ENCODE results near the gene RAB20.

The RAB20 gene

DNA sequence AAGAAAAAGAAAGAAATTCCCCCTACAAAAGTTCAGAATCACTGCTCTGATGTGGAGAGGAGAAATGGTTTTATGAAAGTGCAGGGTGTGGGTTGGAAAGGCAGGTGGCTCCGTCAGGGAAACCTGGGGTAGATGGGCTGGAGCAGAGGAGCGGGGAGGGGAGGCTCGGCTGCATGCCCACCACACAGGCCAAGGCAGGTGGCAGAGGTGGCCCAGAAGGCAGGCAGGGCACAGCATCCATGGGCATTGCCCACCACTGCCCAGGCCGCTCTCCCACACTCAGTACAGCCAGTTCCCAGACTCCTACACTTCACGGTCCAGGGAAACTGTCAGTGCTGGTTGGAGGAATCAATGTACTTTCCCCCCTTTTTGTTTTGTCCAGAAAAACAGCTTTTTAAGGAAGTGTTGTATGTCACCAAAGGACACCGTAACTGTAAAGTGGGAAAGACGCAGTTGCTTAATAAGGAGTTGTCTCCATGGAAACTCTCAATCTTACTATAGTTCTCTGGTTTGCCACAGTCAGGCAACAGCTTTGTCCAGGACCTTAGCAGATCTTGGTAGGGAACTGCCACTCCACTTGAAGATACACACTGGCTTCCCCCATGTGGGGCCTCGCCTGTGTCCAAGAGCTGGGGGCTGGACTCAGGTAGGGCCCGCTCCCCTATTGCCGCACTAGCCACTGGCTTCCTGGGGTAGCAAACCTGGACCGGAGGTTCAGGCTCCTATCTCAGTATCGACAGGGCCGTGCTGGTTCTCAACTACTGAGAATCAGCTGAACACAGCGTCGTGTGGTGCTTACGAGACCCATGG lies 82.9 kb downstream of the RAB20 start:
- TF ChIP-seq TAF1 (IDR thresholded peaks at IDR 0.05; ENCODE audit: borderline replicate concordance, insufficient read depth, low read length) = no peak
- TF ChIP-seq, protein P1, sequence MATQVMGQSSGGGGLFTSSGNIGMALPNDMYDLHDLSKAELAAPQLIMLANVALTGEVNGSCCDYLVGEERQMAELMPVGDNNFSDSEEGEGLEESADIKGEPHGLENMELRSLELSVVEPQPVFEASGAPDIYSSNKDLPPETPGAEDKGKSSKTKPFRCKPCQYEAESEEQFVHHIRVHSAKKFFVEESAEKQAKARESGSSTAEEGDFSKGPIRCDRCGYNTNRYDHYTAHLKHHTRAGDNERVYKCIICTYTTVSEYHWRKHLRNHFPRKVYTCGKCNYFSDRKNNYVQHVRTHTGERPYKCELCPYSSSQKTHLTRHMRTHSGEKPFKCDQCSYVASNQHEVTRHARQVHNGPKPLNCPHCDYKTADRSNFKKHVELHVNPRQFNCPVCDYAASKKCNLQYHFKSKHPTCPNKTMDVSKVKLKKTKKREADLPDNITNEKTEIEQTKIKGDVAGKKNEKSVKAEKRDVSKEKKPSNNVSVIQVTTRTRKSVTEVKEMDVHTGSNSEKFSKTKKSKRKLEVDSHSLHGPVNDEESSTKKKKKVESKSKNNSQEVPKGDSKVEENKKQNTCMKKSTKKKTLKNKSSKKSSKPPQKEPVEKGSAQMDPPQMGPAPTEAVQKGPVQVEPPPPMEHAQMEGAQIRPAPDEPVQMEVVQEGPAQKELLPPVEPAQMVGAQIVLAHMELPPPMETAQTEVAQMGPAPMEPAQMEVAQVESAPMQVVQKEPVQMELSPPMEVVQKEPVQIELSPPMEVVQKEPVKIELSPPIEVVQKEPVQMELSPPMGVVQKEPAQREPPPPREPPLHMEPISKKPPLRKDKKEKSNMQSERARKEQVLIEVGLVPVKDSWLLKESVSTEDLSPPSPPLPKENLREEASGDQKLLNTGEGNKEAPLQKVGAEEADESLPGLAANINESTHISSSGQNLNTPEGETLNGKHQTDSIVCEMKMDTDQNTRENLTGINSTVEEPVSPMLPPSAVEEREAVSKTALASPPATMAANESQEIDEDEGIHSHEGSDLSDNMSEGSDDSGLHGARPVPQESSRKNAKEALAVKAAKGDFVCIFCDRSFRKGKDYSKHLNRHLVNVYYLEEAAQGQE (IDR thresholded peaks at IDR 0.05; ENCODE audit: insufficient read depth in 1 of 2, low read depth in 2 of 2, low read length in 2 of 2) = no peak
- TF ChIP-seq POLR2AphosphoS5 (IDR thresholded peaks at IDR 0.05; ENCODE audit: low read depth, low read length) = no peak
- TF ChIP-seq FOXP2 (optimal IDR thresholded peaks at IDR 0.05; ENCODE audit: borderline replicate concordance, extremely low read depth, extremely low read length, insufficient read depth) = no peak
- no peak for TF ChIP-seq SIN3A (IDR thresholded peaks at IDR 0.05; ENCODE audit: borderline replicate concordance, insufficient read depth, low read length)

DNA sequence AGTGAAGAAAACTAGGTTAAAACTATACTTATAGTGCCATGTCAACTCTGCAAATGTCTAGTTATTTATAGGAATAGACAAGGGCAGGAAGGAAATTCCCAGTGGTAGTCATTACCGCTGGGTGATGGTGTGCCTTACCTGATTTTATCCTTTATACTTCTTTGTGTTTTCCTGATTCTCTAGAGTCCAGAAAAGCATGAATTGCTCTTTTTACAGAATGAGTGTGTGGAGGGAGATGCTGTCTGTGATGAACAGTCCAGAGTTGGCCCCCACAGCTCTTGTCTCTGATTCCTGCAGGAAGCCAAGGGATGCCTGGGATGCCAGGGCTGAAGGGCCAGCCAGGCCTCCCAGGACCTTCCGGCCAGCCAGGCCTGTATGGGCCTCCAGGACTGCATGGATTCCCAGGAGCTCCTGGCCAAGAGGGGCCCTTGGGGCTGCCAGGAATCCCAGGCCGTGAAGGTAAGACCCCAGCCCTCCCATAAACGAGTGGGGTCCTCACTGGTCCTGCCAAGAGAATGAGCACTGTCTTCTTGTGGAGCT lies 83.7 kb downstream of the RAB20 start:
- TF ChIP-seq, protein P1 (IDR thresholded peaks at IDR 0.05; ENCODE audit: insufficient read depth in 1 of 2, low read depth in 2 of 2, low read length in 2 of 2) = no peak
- no peak for TF ChIP-seq FOXP2 (optimal IDR thresholded peaks at IDR 0.05; ENCODE audit: borderline replicate concordance, extremely low read depth, extremely low read length, insufficient read depth)
- no peak for TF ChIP-seq POLR2AphosphoS5 (IDR thresholded peaks at IDR 0.05; ENCODE audit: low read depth, low read length)
- no peak for TF ChIP-seq TAF1 (IDR thresholded peaks at IDR 0.05; ENCODE audit: borderline replicate concordance, insufficient read depth, low read length)

DNA sequence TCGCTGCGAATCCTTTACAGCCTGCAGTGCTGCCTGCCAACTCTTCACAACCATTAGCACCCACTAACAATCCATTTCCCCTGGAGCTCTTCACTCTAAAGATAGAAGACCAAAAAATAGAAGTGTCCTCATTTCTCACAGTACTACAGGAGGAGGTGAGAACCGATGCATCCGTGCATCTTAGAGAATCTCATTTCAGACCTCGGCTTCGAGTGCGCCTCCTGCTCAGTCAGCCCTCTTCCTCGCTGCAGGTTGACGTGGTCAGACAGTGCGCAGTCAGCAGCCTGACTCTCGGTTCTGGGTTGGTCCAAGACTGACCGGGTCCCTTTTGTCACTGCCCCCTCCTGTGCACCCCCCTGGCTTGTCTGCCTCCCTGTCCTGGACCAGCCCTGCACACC lies 85.3 kb downstream of the RAB20 start:
- TF ChIP-seq SIN3A (IDR thresholded peaks at IDR 0.05; ENCODE audit: borderline replicate concordance, insufficient read depth, low read length) = no peak
- TF ChIP-seq FOXP2 (optimal IDR thresholded peaks at IDR 0.05; ENCODE audit: borderline replicate concordance, extremely low read depth, extremely low read length, insufficient read depth) = no peak

DNA sequence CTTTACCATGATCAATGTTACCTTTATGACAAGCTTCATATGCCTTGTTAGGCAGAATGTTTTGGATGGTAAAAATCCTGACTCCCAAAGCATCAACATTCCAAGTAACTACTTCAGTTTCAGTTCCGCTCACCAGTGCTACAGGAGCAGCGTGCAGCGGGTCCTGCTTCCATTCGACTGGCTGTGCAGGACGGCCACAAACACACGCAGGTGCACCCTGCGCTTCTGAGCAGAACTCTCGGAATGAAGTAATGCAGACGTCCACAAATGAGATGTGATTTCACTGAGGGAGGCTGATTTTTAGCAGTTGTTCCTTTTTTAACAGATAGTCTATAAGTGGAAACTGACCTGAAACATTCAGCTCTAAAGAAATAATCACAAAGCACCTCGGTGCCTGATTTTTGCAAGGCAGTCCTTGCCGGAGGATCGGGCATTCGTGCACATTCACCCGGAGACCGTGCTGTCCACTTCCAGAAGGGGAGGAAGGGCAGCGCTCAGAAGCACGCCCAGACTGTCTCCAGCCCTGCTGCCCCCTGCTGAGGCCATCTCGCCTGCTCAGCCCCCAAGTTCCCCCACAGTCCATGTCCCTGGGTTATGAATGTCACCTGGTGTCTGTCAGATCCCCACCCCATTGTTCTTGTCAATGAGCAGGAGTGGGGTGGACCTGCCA lies 85.8 kb downstream of the RAB20 start:
- TF ChIP-seq POLR2AphosphoS5 (IDR thresholded peaks at IDR 0.05; ENCODE audit: low read depth, low read length) (no peak), TAF1 (IDR thresholded peaks at IDR 0.05; ENCODE audit: borderline replicate concordance, insufficient read depth, low read length) (no peak), SIN3A (IDR thresholded peaks at IDR 0.05; ENCODE audit: borderline replicate concordance, insufficient read depth, low read length) (no peak), FOXP2 (optimal IDR thresholded peaks at IDR 0.05; ENCODE audit: borderline replicate concordance, extremely low read depth, extremely low read length, insufficient read depth) (no peak)
- TF ChIP-seq, protein P1 (IDR thresholded peaks at IDR 0.05; ENCODE audit: insufficient read depth in 1 of 2, low read depth in 2 of 2, low read length in 2 of 2) = no peak

DNA sequence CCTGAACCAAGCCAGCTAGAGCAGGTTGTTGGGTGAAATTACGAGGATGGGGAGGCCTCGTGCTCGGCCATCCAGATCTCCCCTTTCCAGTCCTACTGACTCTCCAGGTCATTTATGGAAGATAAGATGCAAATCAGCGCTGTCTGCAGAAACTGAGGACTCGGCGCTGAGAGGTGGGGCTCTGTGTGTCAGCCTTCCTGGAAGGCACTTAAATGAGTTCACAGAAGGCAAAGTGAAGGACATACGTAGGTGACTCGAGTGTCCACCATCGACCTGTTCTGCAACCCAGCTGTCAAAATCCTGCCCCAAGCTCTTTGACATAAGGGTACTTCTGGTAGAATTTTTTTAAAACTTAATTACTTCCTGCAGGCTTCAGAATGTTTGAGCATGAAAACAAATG lies 86.4 kb downstream of the RAB20 start:
- TF ChIP-seq, protein P1 (IDR thresholded peaks at IDR 0.05; ENCODE audit: insufficient read depth in 1 of 2, low read depth in 2 of 2, low read length in 2 of 2) = no peak
- TF ChIP-seq FOXP2 (optimal IDR thresholded peaks at IDR 0.05; ENCODE audit: borderline replicate concordance, extremely low read depth, extremely low read length, insufficient read depth) = no peak
- no peak for TF ChIP-seq TAF1 (IDR thresholded peaks at IDR 0.05; ENCODE audit: borderline replicate concordance, insufficient read depth, low read length)
- TF ChIP-seq SIN3A (IDR thresholded peaks at IDR 0.05; ENCODE audit: borderline replicate concordance, insufficient read depth, low read length) = no peak
- TF ChIP-seq POLR2AphosphoS5 (IDR thresholded peaks at IDR 0.05; ENCODE audit: low read depth, low read length) = no peak

All from PFSK-1 (cell line).